Inferior parietal cortex (tissue), 1 donor: Measurements from ENCODE around the gene SLC7A10.

Experiments
- DNase-seq: peaks from one replicate; pipeline ENCODE4 v3.0.0-alpha.2; 2016; ENCODE audit errors: extremely low spot score

The SLC7A10 gene

GRCh38 chr19:33254245-33254824, 28.7 kb upstream of the SLC7A10 start:
- no peak for DNase-seq

DNA sequence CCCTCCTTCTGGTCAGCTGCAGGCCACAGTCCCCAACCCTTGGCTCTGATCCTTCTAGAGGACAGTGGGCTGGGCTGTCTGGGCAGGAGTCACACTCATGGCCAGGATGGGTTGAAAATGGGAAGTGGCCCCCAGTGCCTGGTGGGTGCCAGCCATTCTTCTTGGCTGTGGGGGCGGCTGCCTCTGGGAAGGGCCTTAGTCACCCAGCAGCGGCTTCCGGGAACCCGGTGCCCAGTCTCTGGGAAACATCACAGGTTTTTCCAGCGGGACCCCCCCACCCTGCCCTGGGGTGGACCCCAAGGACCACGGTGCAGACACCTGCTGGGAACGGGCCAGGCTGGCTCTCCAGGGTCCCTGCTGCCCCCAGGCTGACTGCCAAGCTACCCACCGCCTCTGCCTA, 27.3 kb upstream of the SLC7A10 start:
- no peak for DNase-seq

DNA sequence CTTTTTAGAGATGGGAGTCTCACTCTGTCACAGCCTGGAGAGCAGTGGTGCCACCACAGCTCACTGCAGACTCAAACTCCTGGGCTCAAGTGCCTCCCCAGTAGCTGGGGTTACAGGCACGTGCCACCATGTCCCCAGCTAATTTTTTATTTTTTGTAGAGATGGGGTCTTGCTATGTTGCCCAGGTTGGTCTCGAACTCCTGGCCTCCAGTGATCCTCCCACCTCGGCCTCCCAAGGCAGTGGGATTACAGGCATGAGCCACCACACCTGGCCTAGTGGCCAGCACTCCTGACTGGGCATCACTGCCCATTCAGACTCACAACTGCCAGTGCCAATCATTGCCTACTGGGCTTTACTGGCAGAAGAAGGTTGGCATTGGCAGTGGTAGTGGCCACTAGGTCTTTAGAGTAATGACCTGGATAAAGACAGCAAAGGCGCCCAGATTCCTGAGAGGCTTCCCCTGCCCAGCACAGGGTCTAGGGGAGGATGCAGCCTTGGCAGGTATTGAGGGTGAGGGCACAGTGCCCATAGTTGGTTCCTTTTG, 26.8 kb upstream of the SLC7A10 start:
- no peak for DNase-seq

- DNase-seq, result no peak
These were observed 26.0 kb upstream of the SLC7A10 start for GRCh38 chr19:33251526-33252090.

DNA sequence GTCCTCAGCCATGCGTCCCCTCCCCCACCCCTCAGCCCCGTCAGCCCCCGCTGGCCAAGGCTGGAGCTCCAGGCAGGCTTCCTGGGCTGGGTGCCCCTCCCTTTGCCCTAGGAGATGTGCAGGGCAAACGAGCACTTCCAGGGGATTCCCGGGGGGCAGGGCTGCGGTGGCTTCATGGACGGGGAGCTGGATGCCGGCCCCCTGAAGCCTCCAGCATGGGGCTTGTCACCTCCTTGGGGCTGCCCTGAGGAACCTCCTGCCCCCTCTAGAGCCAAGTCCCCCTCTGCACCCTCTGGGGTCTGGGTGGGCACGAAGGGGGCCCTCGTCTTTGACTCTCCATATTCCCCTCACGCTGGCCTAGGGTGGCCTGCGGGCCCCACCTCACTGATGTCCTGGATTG, 25.4 kb upstream of the SLC7A10 start:
- no peak for DNase-seq

DNA sequence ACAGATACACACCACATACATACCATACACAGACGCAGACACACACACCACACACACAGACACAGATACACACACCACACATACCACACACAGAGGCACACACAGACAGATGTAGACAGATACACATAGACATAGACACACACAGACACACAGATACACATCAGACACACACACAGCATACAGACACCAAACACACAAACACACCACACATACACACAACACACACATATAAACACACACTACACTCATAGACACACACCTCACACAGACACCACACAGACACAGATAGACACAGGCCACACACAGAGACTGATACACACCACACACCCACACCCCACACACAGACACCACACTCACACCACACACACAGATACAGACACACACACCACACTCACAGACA, 24.9 kb upstream of the SLC7A10 start:
- DNase-seq, result no peak

GRCh38 chr19:33249740-33250366, 24.2 kb upstream of the SLC7A10 start:
- no peak for DNase-seq

DNA sequence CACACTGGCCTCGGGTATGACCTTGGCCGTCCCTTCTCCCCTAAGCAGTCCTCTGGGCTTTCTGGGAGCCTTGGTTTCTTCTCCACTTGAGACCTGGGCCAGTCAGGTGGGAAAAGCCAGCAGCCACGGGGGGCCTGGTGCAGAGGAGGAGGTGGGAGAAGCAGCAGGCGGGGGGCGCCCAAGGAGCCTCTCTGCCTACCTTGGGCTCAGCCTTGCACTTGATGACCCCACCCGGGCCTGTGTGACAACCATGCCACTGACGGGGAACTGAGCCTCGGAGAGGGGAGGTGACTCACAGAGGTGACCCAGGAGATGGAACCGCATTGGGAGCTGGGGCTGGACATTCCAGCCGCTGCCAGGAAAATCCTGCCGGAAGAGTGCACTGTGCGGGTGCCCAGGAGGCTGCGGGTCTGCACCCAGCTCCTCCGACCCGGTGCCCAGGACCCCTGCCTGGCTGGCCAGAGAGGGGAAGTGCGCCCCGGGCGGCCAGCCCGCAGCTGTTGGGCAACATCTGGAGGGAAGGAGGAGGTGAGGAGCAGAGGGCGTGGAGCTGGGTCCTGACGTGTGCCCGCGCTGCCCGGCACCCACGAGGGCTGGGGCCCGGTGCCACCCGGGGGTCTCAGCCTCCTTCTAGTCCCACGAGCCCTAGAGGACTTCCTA, 23.4 kb upstream of the SLC7A10 start:
- DNase-seq, result no peak

GRCh38 chr19:33248553-33248953, 22.9 kb upstream of the SLC7A10 start:
- DNase-seq, result no peak

GRCh38 chr19:33248104-33248503, 22.5 kb upstream of the SLC7A10 start:
- DNase-seq, result no peak

- no peak for DNase-seq
These were observed 21.8 kb upstream of the SLC7A10 start for GRCh38 chr19:33247441-33247819.

GRCh38 chr19:33246709-33247440, 21.2 kb upstream of the SLC7A10 start:
- DNase-seq, result no peak

GRCh38 chr19:33245948-33246708, 20.5 kb upstream of the SLC7A10 start:
- no peak for DNase-seq

GRCh38 chr19:33242911-33243310, 17.3 kb upstream of the SLC7A10 start:
- no peak for DNase-seq

GRCh38 chr19:33242131-33242530, 16.5 kb upstream of the SLC7A10 start:
- no peak for DNase-seq

DNA sequence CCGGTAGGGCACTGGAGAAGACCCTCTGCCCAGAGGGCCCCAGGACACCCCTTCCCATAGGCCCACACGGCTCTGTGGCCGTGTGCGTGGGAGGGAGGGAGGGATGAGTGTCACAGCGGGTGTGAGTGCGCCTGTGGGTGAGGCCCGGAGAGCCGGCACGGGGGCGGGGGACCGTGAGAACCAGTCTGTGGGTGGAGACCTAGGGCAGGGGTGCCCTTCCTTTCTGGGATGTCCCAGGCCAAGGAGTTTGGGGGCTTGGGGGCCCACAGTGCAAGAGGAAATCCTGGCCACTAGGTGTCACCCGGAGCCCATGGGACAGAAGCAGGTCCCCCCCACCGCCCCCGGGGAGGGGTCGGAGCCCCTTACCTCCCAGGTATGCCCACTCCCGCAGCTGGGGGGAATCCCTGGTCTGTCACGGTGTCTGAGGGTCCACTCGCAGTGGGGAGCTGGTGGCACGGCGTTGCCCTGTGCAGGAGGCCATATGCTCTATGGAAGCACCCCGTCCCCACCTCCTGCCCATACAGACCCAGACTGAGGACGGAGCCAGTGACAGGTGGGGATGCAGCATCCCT, 16.0 kb upstream of the SLC7A10 start:
- DNase-seq, result no peak

GRCh38 chr19:33241091-33241529, 15.5 kb upstream of the SLC7A10 start:
- DNase-seq, result no peak

DNA sequence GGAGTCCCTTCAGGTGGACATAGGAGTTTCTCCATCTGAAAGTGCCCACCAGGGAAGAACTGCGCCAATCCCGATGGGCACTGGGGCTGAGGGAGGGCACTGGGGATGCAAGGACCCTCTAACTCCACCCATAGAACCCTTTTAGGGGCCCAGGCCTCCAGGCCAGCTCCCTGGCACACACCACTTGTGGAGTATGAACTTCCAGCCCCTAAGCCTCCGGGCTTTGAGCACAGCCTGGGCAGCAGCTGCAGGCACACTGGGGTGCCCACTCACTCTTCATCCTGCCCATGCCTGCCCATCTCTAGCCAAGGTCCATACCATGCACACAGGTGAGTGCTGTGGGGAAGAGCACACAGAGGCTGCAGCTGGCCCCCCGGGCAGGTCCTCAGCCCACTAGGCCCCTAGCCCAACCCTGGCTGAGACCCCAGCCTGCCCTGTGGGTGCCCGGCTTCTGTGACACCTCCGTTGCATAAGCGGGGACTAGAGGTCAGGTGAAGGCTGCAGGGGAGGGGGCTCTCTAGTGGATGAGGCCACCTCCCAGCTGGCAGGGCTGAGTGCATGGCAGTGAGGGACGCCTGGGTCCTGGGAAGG, 14.6 kb upstream of the SLC7A10 start:
- no peak for DNase-seq

GRCh38 chr19:33239223-33239975, 13.7 kb upstream of the SLC7A10 start:
- DNase-seq, result no peak
